ENCODE results near the gene TOE1.

DNA sequence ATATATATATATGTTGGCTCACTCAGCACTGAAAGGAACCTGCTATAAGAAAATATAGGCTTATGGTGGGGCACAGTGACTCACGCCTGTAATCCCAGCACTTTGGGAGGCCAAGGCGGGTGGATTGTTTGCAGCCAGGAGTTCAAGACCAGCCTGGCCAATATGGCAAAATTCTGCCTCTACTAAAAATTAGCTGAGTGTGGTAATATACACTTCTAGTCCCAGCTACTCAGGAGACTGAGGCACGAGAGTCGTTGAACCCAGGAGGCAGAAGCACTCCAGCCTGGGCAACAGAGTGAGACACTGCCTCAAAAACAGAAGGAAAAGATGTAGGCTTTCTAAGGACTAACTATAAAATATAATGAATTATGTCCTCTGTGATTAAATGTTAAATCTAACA, 14.9 kb downstream of the TOE1 start:
- TF ChIP-seq TCF7L2 (IDR thresholded peaks at IDR 0.05; ENCODE audit: borderline replicate concordance, extremely low read depth, insufficient read depth, insufficient read length) = no peak
- no peak for TF ChIP-seq CTCF (IDR thresholded peaks at IDR 0.05 in 2 of 3, conservative IDR thresholded peaks at IDR 0.05 in 1 of 3; ENCODE audit: borderline replicate concordance in 1 of 3, insufficient read depth in 1 of 3, low read depth in 2 of 3, low read length in 2 of 3)
- no peak for TF ChIP-seq POLR2A (IDR thresholded peaks at IDR 0.05; ENCODE audit: borderline replicate concordance, extremely low read depth, insufficient read depth, insufficient read length)
- no peak for TF ChIP-seq SIN3A (IDR thresholded peaks at IDR 0.05; ENCODE audit: low read depth)
- TF ChIP-seq EZH2 (IDR thresholded peaks at IDR 0.05) = no peak
- no peak for TF ChIP-seq REST (IDR thresholded peaks at IDR 0.05; ENCODE audit: low read depth)
- TF ChIP-seq CBX3 (IDR thresholded peaks at IDR 0.05; ENCODE audit: low read depth) = no peak
- TF ChIP-seq, protein P1, sequence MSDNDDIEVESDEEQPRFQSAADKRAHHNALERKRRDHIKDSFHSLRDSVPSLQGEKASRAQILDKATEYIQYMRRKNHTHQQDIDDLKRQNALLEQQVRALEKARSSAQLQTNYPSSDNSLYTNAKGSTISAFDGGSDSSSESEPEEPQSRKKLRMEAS (IDR thresholded peaks at IDR 0.05) = no peak
- TF ChIP-seq RAD21 (IDR thresholded peaks at IDR 0.05; ENCODE audit: low read depth) = no peak
- no peak for TF ChIP-seq SP1 (IDR thresholded peaks at IDR 0.05; ENCODE audit: low read depth)
- no peak for TF ChIP-seq YY1 (IDR thresholded peaks at IDR 0.05; ENCODE audit: extremely low read depth, insufficient replicate concordance, low read depth, low read length)

Measured in HCT116 (cell line).